Measurements from ENCODE around the gene SETD7.

DNA sequence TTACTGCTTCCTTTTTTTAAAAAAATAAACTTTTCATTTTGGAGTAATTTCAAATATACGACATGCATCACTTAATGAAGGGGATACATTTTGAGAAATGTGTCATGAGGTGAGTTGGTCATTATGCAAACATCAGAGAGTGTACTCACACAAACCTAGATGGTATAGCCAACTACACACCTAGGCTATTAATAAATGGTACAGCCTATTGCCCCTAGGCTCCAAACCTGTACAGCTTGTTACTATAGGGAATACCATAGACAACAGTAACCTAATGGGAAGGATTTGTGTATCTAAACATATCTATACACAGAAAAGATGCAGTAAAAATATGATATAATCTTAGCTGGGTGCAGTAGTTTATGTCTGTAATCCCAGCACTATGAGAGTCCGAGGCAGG is 29.1 kb downstream of the SETD7 start:
- TF ChIP-seq, protein P1, sequence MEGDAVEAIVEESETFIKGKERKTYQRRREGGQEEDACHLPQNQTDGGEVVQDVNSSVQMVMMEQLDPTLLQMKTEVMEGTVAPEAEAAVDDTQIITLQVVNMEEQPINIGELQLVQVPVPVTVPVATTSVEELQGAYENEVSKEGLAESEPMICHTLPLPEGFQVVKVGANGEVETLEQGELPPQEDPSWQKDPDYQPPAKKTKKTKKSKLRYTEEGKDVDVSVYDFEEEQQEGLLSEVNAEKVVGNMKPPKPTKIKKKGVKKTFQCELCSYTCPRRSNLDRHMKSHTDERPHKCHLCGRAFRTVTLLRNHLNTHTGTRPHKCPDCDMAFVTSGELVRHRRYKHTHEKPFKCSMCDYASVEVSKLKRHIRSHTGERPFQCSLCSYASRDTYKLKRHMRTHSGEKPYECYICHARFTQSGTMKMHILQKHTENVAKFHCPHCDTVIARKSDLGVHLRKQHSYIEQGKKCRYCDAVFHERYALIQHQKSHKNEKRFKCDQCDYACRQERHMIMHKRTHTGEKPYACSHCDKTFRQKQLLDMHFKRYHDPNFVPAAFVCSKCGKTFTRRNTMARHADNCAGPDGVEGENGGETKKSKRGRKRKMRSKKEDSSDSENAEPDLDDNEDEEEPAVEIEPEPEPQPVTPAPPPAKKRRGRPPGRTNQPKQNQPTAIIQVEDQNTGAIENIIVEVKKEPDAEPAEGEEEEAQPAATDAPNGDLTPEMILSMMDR (IDR thresholded peaks at IDR 0.05; ENCODE audit: insufficient read depth, low read length, poor library complexity, severe bottlenecking) = no peak
- no peak for TF ChIP-seq EZH2phosphoT487 (conservative IDR thresholded peaks at IDR 0.05; ENCODE audit: low read length)

Data from SU-DHL-6 (cell line).